Measurements from ENCODE around the gene KRTAP16-1.
"Not testable (repeated sequence)": the region's sequence is repeated elsewhere in the genome, so short reads cannot be mapped to it uniquely, and the experiment has no call there.

Gene KRTAP16-1

GRCh38 chr17:41308918-41309359, at the start of gene KRTAP16-1:
Gene KRTAP16-1, minus strand, starts transcription at chr17:41309309. Its CDS starts 56 bp downstream, at chr17:41309253.
- DNase-seq, result no peak

- no peak for DNase-seq
These were observed 45.4 kb upstream of the KRTAP16-1 start for GRCh38 chr17:41354536-41354935.

DNA sequence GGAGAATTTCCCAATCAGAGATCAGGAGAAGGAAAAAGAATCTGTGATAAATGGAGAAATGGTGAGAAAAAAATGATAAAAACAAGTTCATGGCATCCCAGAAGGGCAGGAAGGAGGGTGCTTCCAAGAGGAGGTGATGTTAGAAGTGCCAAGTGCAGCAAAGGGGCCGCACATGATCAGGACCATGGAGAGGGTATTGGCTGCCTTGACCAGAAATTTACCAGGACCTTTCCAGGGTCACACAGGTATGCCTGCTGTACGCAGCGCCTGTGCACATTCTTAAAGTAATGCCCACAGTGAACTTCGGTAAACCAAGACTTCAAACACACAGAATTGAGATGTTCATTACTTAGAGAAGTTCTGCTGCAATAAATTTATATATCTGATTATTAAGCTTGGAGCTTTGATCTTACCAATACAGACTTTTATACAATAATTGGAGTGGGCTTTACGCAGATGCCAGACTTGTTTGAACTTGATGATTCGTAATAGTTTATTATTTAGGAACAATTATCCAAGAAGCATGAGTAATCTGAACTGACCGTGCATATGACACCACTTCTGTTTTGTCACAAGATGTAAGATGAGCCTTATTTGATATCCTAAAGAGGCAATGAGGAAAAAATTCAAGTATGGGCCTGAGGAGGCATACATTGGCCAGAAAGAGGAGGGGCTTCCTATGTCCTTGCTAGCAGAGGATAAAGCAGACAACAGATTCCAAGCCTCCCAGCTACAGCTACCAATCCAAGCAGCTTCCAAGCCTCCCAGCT, 43.7 kb upstream of the KRTAP16-1 start:
- DNase-seq, result no peak

- no peak for DNase-seq
These were observed 42.1 kb upstream of the KRTAP16-1 start for GRCh38 chr17:41351177-41351576.

- DNase-seq, result not testable (repeated sequence)
These were observed 41.3 kb upstream of the KRTAP16-1 start, which contains the start of gene KRT33A for GRCh38 chr17:41350381-41350878. Gene KRT33A, minus strand, starts transcription at chr17:41350828. Its CDS starts 61 bp downstream, at chr17:41350767.

DNA sequence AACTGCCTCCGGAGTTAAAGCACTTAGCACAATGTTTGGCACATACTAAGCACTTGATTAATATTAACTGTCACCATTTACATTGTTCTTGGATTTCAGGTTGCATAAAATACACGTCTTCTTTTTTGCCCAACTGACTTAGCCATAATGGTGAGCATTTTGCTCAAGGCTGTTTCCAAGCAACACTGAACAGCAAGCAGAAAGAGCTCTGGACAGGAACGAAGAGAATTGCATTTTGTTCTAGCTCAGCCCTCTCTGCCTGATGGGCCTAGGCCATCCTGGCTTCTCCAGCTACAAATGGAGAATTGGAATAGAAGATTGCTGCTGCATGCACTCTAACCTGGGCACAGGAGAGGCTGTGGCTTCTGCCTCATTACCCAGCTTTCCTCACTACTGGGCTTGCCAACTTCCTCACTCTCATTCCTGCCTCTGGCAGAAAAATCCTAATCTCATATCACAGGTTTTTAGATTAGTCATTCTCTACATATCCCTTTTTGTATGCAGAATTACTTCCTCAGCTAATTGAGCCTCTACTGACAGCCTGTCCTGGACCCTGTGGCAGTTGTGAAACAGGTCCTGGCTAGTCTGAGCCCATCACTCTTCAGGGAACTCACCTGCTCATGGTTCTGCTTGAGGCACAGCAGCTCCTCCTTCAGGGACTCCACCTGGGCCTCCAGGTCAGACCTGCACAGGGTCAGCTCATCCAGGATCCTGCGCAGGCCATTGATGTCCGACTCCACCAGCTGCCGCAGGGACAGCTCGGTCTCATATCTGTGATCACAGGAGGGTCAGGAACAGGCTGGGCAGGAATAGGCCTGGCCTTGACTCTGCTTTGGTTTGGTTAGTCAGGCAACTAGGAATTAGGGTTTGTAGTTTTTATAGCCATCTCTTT, 39.0 kb upstream of the KRTAP16-1 start:
- no peak for DNase-seq

- DNase-seq, result not testable (repeated sequence)
These were observed 37.3 kb upstream of the KRTAP16-1 start for GRCh38 chr17:41346421-41346820.

GRCh38 chr17:41345992-41346391, 36.9 kb upstream of the KRTAP16-1 start:
- DNase-seq, result no peak

DNA sequence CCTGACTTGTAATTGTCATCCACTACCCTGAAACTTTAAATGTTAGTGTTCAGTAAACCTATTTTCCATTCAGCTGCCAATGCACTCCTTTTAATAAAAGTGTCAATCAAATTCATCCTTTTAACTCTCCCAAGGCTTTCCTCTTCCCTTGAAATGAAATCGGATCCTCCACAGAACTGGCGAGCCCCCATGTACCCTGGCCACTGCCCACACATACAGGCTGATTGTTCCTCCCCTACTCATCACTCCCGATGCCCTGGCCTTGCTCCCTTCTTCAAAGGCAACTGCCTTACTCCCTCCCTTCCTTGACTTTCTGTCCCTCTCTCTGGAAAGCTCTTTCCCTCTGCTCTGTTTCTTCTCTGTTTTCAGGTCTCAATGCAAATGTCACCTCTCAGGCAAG, 33.9 kb upstream of the KRTAP16-1 start:
- DNase-seq, result no peak

- DNase-seq, result no peak
These were observed 32.1 kb upstream of the KRTAP16-1 start for GRCh38 chr17:41340934-41341861.

- DNase-seq, result no peak
These were observed 31.4 kb upstream of the KRTAP16-1 start for GRCh38 chr17:41340494-41340893.

GRCh38 chr17:41339571-41340172, 30.6 kb upstream of the KRTAP16-1 start:
- DNase-seq, result no peak

GRCh38 chr17:41338961-41339485, 29.9 kb upstream of the KRTAP16-1 start:
- no peak for DNase-seq

DNA sequence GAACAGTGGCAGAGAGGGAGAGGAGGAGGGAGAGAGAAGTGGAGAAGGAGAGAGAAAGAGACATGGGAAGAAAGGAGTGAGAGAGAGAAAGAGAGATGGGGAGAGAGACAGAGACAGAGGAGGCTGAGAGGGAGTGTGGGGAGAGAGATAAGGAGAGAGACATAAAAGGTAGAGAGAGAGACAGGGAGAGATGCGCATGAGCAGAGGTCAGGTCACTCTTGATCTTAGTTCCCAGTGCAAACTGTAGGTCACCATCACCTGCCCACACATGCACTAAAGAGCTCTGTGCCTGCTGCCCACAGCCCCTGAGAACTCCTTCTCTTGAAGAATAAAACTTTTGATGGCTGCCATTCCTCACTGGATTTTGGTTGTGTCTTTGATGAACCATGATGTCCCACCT, 26.6 kb upstream of the KRTAP16-1 start:
- DNase-seq, result no peak

DNA sequence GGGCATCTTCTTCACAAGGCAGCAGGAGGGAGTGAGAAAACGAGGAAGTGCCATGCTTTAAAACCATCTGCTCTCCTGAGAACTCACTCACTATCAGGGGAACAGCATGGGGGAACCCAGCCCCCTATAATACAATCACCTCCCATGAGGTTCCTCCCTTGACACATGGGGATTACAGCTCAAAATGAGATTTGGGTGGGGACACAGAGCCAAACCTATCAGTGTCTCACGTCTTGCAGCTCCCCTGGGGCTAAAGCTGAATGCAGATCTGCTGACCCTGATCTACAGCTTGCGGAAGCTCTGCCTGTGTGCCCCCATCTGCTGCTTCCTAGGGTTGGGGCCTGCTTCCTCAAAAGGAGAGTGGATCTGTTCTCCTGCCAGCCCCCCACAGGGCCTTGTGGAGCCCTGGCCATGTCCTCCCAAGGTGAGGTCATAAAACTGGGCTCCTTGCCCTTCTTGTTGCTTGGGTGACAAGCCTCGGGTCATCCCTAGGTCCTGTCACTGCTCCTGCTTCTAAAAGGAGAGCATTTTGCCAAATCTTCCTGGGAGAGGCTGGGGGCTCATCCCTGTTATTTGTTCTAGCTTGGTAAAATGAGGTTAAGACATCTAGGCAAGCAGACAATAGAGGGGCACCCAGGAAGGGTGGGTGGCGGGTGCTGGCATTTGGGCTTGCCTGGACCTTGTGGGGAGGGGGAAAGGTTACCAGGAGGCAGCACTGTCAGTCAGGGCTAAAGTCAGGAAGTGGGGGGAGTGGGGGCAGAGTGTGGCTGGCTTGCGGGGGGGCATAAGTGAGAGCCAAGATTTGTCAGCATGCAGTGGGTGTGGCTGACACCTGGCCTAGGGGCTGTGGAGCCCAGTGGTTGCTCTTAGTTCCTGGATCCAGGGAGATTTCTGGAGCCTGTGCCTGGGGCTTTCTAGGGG, 25.5 kb upstream of the KRTAP16-1 start:
- DNase-seq, result no peak

GRCh38 chr17:41333836-41334235, 24.7 kb upstream of the KRTAP16-1 start:
- no peak for DNase-seq

GRCh38 chr17:41333098-41333497, 24.0 kb upstream of the KRTAP16-1 start:
- DNase-seq, result no peak

- DNase-seq, result no peak
These were observed 23.1 kb upstream of the KRTAP16-1 start for GRCh38 chr17:41332239-41332638.

DNA sequence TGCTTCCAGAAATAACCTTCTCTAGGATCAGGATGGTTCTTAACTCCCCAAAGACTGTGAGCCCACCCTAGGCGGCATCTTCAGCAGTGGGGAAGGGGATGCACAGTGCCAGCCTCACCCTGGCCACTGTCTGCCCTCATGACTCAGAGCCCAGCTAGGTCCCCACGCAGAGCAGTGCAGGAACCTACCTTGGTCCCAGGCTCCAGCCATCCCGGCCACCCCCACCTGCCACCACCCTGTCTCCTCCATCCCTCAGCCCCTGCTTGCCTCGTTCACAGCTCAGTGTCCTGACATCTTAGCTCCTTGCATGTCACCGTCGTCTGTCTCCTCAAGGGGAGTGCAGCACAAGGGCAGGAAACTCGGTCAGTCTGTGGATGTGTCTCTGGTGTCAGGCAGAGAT, 22.5 kb upstream of the KRTAP16-1 start:
- no peak for DNase-seq

DNA sequence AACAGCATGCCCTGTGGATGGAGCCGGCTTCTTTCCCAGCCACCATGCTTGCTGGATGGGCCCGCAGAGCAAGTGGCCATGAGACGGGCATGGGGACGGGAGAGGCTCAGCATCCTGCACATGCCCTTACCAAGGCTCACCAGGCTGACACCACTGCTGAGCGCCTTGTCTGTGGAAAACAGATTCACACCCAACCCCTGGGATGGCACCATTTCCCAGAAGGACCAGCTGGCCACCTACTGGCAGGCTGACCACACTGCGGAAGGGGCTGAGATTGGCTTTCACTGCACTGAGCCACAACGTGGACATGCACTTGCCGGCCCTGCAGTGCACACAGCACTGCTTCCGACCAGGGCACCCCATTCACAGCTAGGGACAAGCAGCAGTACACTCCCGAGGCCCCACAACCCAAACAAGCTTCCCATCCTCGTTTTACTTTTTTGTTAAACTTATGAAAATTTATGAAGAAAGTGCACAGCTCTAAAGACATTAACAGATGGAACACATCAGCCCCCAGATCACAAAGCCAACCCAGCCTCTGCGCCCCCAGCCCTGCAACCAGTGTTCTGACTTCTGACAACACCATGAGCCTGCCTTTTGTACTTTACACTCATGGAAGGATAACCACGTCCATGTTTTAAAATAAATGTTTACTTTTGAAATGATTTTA, 20.3 kb upstream of the KRTAP16-1 start:
- DNase-seq, result no peak
